ENCODE results near the gene MAP7D1.
A peak's percentile ranks its signal among the peaks of the same experiment; 100 is the strongest.

The MAP7D1 gene

GRCh38 chr1:36134031-36134430 lies 21.9 kb upstream of the MAP7D1 start:
- DNase-seq (ENCODE audit: low spot score) = no peak
- no peak for TF ChIP-seq CTCF (IDR thresholded peaks at IDR 0.05; ENCODE audit: extremely low read depth, insufficient read depth, missing control alignments)
- in situ Hi-C loops (cut with MboI; ENCODE audit: low pct_unique_long_range_greater_than_20kb, low sequenced_read_pairs, unreplicated experiment) = loop anchor here (25.0 kb wide), 1 partner anchor 278 kb away; no protein-coding TSS in a partner anchor

DNA sequence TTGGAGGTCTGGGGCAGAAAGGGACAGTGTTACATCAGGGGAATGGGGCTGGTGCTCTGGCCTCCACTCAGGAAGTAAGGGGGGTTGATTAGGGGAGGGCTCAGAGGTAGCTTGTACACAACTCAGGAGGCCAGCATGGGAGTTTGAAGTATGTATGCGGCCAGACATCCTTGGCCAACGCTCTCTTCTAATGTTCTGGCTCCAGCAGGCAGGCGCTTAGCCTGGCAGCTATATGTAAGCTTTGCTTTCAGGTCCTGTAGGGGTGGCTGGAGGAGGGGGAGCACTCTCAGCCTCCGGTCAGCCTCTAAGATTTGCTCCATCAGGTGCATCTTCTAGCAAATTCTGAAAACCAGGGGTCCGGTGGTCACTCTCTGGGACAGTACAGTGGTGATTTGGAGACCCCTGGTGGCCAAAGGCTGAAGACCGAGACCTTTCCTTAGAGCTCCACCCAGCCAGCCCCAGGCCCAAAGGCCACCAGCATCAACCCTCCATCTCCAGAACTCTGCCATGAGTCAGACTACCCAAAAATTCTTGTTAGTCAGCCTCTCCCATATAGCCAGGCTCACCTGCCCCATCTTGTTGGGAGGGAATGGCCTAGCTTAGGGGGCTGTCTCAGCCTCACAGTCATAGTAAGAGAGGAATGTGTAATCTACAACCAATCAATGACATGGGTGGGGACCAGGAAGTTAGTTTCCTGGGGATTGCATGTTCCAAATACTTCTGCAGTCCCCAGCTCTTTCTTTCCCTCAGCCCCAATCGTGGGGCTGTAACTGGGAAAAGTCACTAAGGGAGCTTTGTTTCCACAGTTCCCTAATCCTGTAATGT lies 21.2 kb upstream of the MAP7D1 start:
- peak; percentile 72 for TF ChIP-seq CTCF (IDR thresholded peaks at IDR 0.05; ENCODE audit: extremely low read depth, insufficient read depth, missing control alignments)
- in situ Hi-C loops (cut with MboI; ENCODE audit: low pct_unique_long_range_greater_than_20kb, low sequenced_read_pairs, unreplicated experiment) = loop anchor here (25.0 kb wide), 1 partner anchor 278 kb away; no protein-coding TSS in a partner anchor
- DNase-seq (ENCODE audit: low spot score) = peak; percentile 77

GRCh38 chr1:36135330-36135667 lies 20.7 kb upstream of the MAP7D1 start:
- in situ Hi-C loops (cut with MboI; ENCODE audit: low pct_unique_long_range_greater_than_20kb, low sequenced_read_pairs, unreplicated experiment) = loop anchor here (25.0 kb wide), 1 partner anchor 277 kb away; no protein-coding TSS in a partner anchor
- TF ChIP-seq CTCF (IDR thresholded peaks at IDR 0.05; ENCODE audit: extremely low read depth, insufficient read depth, missing control alignments) = no peak
- no peak for DNase-seq (ENCODE audit: low spot score)

DNA sequence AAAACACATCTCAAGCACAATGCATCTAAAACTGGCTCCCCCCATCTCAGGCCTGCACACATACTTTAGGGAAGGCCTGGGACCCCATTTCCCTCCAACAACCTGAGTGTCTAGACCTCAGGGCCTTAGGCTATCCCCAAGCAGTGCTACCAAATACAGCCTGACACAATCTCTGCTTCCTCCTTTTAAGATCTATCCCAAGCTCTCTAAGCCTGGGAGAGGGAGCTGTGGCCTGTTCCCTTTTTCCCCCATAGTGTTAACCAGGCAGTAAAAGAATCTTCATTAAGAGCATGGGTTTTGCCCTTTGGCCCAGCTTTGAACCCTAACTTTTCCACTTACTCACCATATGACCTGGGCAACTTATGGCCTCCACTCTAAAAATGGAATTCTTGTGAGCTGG lies 20.2 kb upstream of the MAP7D1 start:
- in situ Hi-C loops (cut with MboI; ENCODE audit: low pct_unique_long_range_greater_than_20kb, low sequenced_read_pairs, unreplicated experiment) = loop anchor here (25.0 kb wide), 1 partner anchor 277 kb away; no protein-coding TSS in a partner anchor
- no peak for DNase-seq (ENCODE audit: low spot score)
- no peak for TF ChIP-seq CTCF (IDR thresholded peaks at IDR 0.05; ENCODE audit: extremely low read depth, insufficient read depth, missing control alignments)

DNA sequence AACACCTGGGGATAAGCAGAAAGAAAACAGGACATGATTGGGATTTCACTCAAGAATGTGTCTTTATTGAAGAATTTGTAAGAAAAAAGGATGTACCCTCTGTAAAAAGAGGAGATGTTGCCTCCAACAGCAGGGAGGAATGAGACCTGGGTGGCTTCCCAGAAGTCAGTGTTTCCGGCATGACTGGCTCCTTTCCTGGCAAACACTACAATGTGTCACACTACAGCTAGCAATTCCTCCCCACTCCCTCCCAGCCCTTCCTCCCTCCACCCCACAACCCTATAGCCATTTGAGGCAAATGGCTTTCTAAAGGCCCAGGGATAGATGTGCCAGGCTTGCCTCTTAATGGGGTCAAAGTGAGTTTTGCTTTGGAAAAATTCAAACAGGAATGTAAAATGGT lies 19.4 kb upstream of the MAP7D1 start:
- no peak for DNase-seq (ENCODE audit: low spot score)
- in situ Hi-C loops (cut with MboI; ENCODE audit: low pct_unique_long_range_greater_than_20kb, low sequenced_read_pairs, unreplicated experiment) = loop anchor here (25.0 kb wide), 1 partner anchor 276 kb away; no protein-coding TSS in a partner anchor
- no peak for TF ChIP-seq CTCF (IDR thresholded peaks at IDR 0.05; ENCODE audit: extremely low read depth, insufficient read depth, missing control alignments)

DNA sequence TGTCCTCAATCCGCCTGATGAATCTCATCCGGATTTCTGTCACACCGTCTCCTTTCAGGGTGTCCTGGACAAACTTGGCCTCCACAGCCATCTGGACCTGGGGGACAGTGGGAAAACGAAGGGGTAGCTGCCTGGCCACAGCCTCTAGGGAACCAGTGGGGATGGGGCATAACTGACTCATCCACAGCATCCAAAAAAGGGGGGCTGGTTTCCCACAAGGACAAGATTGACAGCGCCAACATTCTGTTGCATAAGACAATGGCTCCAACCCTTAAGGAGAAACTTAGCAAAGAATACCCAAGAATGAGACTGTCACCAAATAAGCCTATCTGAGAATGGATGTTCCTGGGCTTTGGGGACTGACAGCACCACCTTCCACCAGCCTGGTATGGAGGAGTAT lies 18.7 kb upstream of the MAP7D1 start:
- in situ Hi-C loops (cut with MboI; ENCODE audit: low pct_unique_long_range_greater_than_20kb, low sequenced_read_pairs, unreplicated experiment) = loop anchor here (25.0 kb wide), 1 partner anchor 275 kb away; no protein-coding TSS in a partner anchor
- no peak for DNase-seq (ENCODE audit: low spot score)
- no peak for TF ChIP-seq CTCF (IDR thresholded peaks at IDR 0.05; ENCODE audit: extremely low read depth, insufficient read depth, missing control alignments)

Data from GM13977 (cell line).